HG03457 (cell line): ENCODE data around the gene ZSCAN2.

Experiments used
- ATAC-seq: cut with Tn5 transposase; IDR thresholded peaks from one replicate; pipeline ENCODE4 v1.9.1; 2021; ENCODE audit warnings: moderate number of reproducible peaks; ENCODE audit not compliant: unreplicated experiment

Gene ZSCAN2

DNA sequence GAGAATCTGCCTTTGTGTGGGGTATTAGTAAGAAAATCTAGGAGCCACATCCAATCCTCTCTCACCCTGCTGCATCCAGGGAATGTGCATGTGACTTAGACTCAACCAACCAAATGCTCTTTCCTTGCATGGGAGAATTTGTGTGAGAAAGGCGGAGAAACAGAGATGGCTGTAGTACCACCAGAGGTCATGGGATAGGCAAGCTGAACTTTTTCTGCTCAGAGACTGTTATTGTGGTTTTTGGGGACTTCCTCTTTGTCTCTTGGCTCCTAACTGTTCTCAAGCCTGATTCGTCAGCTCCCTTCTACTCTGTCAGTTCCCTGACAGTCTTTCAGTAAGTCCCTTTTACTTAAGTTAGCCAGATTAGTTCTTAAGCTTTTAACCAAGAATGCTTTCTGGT is 2.6 kb upstream of the ZSCAN2 start:
- peak; percentile 42 for ATAC-seq

DNA sequence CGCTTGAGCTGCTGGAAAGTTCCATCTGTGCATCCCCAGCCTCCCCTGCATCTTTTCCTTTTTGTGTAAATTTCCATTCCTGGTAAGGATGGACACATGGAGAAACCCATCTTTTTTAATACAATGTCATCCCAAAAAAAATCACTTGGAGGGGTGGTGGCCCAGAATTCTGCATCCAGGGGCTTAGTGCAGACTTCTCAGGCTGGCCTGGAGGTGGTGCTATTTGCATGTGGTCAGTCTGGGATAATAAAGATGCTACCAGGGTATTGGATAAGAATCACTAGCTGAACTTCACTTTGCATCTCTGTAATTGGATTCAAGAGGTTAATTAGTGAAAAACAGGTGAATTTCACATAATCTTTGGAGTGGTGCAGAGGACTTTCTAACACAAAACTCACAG is 1.8 kb upstream of the ZSCAN2 start:
- ATAC-seq: no peak

DNA sequence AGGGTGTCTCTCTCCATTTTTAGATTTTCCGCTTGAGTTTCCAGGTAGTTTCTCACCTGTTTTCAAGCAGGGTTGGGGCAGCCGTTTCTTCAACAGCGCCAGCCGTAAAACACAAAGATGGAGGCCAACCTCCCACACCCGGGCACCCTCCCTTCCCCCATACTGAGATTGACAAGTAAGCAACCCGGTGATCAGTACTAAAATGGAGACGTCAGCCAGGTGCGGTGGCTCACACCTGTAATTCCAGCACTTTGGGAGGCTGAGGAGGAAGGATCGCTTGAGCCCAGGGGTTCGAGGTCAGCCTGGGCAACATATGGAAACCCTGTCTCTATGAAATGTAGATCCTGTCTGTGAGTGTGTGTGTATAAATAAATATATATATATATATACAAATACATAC is 903 bp upstream of the ZSCAN2 start:
- no peak for ATAC-seq

DNA sequence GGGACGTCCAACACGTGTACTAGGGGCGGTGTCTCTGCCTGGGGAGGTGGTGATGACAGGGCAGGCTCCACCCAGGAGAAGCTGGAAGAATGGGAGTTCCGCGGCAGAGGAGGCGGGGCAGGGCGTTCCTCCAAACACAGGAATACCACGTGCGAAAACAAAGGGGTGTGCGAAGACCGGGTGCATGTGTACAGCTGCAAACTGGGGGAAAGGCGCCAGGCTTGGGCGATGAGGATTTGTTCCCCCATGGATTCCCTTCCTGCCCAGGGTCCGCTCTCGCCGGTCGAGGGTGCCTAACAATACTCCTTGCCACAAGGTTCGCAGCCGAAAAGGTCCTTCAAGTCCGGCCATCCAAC is 500 bp upstream of the ZSCAN2 start:
- no peak for ATAC-seq

DNA sequence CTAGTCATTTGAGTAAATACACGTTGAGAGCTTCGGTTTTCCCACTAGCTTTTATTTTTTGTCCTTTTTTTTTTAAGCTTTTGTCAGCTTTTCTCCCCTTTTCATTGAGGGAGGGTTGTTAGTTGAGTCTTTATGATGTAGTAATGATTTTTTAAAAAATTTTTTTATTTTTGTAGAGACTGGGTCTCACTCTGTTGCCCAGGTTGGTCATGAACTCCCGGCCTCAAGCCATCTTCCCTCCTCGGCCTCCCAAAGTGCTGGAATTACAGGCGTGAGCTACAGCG is 688 bp downstream of the ZSCAN2 start:
- ATAC-seq: no peak

DNA sequence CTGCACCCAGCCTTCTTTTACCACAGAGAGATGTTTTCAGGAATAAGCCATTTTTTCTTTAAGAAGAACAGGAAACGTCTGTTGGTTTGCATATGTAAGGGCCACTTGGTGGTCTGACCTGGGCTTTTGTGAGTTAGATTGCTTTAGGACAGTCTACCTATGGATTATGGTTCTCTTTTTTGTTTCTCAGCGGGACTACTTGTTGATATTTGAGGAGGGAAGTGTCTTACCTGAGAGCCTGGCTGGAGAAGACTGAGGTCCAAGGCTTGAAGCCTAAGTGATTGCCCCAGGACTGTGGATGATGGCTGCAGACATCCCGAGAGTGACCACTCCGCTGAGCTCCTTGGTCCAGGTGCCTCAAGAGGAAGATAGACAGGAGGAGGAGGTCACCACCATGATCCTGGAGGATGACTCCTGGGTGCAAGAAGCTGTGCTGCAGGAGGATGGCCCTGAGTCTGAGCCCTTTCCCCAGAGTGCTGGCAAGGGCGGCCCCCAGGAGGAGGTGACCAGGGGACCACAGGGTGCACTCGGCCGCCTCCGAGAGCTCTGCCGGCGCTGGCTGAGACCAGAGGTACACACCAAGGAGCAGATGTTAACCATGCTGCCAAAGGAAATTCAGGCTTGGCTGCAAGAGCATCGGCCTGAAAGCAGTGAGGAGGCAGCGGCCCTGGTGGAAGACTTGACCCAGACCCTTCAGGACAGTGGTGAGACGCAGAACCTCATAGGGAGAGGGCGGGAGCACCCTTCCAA is 3.0 kb downstream of the ZSCAN2 start:
- ATAC-seq: no peak

DNA sequence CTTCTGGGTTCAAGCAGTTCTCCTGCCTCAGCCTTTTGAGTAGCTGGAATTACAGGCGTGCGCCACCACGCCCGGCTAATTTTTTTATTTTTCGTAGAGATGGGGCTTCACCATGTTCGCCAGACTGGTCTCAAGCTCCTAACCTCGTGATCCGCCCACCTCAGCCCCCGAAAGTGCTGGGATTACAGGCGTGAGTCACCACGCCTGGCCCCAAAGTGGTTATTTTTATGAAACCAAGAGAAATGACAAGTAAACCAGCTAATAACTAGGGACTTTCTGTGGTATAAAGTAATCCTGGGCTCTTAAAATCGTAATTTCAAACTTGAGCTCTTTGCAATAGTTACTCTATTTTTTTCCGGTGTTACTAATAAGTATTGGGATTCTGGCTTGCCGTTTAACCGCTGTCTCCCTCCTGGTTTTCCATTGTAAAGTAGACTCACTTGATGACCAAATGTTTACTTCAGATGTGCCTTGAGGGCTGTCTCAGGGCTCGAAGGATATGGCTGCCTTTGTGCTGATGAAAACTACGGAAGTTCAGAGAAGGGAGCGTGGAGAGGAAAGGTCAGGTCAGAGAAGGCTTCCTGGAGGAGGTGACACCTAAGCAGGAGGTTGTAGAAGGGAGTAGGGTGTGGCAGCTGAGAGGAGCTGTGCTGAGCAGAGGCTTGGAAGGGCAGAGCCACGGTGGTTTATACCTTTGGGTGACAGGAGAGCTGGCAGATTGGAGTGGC is 4.2 kb downstream of the ZSCAN2 start:
- ATAC-seq: no peak

DNA sequence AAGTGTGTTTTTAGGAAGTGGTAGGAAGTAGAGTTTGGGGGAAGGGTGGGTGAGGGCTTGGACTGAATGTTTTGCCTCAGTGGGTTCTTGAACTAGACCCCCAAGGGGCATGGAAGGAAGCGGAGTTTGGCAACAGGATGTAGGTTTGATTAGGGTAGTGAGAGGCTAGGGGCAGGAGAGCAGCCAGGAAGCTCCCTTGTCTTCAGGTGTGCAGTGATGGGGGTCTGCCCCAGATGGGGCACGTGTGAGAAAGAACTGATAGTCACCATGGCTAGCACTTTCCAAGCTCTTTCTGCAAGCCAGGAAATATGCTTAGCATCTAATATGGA is 4.7 kb downstream of the ZSCAN2 start:
- no peak for ATAC-seq

DNA sequence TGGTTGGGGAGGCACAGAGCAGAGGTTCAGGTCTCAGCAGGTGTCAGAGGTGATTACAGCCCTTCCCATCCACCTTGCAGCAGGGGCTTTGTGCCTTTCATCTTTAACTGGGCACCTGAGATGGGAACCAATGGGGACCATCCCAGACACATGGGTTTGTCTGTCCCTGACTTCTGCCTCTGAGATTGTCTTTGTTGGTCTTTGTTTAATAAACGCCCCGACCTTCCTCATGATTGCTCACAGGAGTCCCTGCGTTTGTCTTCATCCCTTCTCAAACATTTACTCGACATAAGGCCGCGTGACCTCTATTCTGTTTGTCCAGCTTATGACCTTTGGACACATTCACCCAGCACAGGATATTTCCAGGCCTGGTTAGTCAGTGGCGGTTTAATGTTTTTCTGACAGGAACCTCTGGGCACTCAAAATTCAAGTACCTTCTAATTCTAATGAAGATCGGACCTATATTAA is 5.9 kb downstream of the ZSCAN2 start:
- ATAC-seq: no peak

DNA sequence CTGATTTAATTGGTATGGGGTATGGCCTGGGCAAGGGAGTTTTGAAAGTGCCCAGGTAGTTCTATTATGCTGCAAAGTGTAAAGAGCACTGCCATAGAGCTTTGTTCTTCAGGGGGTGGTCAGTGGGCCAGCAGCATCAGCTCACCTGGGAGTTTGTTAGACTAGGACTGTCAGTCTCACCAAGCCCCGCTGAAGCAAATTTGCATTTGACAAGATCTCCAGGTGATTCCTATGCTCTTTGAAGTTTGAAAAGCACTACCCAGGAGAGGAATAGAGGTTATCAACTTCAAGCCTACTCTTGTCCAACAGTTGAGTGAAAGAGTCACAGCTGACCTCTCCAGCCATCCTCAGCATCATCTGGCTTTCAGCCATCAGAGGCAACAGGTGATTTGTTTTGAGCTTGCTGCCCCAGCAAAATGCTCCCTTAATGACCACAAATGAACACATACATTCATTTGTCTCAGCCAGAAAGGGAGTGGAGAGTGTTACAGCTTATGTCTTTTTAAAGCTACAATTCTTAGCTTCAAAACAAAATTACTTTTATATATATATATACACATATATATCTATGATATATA is 8.0 kb downstream of the ZSCAN2 start:
- ATAC-seq: no peak

DNA sequence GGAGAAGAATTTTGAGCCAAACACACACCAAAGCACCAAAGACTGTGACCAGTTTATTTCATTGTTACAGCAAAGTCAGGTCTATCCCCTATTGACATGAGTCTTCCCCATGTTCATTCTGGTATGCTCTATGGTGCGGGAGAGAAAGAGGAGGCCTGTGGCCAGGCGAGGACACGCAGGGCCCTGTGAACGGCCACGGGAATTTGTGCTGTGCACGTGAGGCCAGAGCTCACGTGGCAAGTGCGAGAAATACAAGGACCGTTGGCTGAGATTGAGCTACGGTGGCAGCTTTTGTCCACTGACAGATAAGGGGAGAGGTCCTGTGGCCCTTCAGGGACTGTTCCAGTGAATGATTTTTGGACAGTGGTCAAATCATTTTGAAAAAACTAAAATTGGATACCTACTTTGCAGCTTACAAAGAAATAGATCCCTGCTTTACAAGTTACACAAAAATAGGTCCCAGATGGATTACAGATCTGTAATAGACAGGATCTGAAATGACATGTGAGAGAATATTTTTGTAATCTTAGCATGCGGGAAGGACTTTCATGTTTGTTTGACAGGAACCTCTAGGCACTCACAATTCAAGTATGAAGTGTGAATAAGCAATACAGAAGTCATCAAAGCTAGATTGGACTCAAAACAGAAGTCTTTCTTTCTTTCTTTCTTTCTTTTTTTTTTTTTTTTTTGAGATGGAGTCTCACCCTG is 9.2 kb downstream of the ZSCAN2 start:
- ATAC-seq: no peak

DNA sequence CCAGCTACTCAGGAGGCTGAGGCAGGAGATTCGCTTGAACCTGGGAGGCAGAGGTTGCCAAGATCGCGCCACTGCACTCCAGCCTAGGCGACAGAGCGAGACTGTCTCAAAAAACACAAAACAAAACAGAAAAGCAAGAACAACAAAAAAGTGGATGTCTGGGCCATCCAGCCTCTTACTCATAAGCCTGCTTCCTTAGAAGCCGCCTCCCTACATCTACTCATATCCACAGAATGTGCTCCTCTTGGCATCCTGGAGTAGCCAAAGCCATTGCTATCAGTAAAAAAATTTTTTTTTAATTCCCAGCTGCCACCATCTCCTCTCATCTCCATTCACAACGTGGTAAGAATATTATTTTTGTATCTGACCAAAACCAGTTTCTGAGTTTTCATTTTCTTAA is 10.8 kb downstream of the ZSCAN2 start:
- ATAC-seq: no peak

DNA sequence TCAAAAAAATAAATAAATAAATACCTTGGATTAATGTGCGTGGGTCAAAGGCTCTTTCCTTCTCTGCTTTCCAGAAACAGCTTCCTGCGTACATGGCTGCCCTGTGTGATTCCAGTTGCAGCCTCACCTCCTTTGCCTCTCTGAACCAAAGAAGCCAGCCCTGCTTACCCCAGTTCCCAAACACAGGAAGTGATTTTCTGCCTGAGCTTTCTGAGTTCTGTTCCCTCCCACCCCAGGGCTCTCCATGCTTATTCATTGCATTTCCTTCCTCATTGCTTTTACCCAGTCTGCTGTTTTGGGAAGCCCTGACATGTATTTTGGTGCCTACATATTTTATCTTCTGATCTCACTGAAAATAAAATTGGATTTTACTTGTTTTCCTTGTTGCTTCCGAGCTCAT is 15.4 kb downstream of the ZSCAN2 start:
- no peak for ATAC-seq

DNA sequence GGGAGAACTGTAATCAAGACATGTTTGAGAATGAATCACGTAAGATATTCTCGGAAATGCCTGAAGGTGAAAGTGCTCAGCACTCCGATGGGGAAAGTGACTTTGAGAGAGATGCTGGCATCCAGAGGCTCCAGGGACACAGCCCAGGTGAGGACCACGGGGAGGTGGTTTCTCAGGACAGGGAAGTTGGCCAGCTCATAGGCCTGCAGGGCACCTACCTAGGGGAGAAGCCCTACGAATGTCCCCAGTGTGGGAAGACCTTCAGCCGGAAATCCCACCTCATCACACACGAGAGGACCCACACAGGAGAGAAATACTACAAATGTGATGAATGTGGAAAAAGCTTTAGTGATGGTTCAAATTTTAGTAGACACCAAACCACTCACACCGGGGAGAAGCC is 19.8 kb downstream of the ZSCAN2 start:
- ATAC-seq: no peak

DNA sequence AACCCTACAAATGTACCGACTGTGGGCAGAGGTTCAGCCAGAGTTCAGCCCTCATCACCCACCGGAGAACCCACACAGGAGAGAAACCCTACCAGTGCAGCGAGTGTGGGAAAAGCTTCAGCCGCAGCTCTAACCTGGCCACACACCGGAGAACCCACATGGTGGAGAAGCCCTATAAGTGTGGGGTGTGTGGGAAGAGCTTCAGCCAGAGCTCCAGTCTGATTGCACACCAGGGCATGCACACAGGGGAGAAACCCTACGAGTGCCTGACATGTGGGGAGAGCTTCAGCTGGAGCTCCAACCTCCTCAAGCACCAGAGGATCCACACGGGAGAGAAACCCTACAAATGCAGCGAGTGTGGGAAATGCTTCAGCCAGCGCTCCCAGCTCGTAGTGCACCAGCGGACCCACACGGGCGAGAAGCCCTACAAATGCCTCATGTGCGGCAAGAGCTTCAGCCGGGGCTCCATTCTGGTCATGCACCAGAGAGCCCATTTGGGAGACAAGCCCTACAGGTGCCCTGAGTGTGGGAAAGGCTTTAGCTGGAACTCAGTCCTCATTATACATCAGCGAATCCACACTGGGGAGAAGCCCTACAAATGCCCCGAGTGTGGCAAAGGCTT is 20.7 kb downstream of the ZSCAN2 start:
- no peak for ATAC-seq

DNA sequence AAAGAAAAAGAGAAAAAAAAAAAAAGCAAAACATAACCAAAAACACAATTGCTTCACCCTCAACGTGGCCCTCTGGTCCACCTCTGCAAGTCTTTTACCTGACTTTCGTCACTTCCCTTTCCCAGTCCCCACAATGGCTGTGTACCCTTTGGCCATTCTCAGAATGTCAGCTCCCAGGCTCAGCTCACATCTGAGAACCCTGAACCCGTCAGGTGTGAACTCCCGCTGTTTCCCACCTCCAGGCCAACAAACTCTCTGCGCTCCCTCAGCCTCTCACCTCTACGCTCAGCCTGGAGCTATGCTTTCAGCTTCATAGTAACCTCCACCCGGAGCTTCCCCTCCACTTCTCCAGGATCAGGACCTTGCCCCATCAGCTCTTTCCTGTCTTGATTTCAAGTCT is 23.6 kb downstream of the ZSCAN2 start:
- no peak for ATAC-seq

DNA sequence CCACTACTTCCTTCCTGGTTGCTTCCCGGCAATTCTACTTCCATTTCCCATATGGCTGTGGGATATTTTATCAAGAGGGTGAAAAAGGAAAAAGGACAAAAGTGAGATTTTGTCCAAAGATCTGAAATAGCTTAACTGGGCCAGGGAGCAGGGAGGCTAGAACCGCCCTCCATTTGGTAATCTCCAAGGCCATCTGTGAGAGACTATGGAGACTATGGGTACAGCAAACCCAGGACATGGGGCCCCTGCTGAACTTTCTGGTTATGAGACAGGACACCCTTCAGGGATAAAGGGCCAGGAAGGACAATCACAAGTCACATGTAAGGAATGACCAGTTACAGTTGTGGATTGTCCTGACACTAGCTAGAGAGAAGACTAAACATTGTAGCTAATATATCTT is 24.3 kb downstream of the ZSCAN2 start:
- no peak for ATAC-seq

DNA sequence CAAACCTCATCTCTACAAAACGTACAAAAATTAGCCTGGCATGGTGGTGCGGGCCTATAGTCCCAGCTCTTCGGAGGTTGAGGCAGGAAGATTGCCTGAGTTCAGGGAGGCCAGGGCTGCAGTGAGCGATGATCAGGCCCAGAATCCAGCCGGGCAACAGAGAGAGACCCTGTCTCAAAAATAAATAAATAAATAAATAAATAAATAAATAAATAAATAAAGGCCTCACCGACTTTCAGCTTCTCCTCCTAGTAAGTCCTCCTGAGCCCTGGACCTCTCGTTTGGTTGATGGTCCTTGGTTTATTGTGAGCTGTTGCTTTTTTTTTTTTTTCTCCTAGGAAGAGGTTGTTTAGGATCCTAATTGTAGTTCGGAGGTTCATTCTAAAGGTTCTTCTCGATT is 28.2 kb downstream of the ZSCAN2 start:
- ATAC-seq: no peak

DNA sequence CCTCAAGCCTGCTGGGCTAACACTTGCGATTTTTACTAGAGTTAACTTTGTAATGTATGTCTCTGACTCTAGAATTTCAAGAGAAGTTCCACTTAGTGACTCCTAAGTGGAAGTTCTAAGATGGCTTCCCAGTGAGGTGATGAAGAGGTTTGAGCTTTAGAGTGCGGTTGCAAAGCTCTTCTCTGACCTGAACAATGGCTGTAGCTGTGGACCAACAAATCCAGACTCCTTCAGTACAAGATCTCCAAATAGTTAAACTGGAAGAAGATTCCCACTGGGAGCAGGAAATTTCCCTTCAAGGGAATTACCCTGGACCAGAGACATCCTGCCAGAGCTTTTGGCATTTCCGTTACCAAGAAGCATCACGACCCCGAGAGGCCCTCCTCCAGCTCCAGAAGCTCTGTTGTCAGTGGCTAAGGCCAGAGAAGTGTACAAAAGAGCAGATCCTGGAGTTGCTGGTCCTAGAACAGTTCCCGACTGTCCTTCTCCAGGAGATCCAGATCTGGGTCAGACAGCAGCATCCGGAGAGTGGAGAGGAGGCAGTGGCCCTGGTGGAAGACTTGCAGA is 31.0 kb downstream of the ZSCAN2 start:
- no peak for ATAC-seq

DNA sequence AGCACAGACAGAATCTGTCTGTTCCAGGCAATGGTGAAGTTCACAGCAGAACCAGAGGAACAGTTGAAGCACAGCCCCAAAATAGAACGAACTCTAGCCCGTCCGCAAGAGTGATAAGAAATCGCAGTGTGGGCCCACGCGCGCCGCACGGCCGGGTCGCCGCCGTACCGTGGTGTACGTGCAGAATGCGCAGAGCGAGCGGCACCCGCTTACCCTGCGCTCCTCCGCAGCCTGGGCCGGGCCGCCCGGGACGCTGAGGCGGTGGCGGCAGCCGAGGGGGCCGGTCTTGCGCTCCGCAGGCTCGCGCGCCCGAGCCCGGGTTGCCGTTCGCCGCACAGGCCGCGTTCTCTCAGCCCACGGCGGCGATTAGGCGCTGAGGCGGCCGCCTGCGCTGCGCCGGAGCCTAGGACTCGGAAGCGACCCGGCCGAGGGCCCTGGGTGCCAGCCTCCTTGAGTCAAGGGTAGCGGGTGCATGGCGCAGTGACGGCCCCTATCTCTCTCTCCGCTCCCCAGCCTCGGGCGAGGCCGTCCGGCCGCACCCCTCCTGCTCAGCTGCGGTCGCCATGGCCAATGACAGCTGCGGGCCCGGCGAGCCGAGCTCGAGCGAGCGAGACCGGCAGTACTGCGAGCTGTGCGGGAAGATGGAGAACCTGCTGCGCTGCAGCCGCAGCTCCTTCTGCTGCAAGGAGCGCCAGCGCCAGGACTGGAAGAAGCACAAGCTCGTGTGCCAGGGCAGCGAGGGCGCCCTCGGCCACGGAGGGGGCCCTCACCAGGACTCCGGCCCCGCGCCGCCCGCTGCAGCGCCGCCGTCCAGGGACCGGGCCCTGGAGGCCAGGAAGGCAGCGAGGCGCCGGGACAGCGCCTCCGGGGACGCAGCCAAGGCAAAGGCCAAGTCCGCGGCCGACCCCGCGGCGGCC is 32.8 kb downstream of the ZSCAN2 start:
- ATAC-seq: peak; percentile 37
